Natural killer cell treated with Interleukin-12 subunit alpha and Interleukin-12 subunit beta and Interleukin-15 and Interleukin-18, amount 100 ng/mL, for 72 hours (primary cell): ENCODE data around the gene CORO1C. TPM values are rescaled to one million over a fixed set of nuclear protein-coding genes. Genes with fewer than 3 reads are reported as not detected.

Experiments used
- ATAC-seq, 2 donors: fragments of 150-1000 bp; cut with Tn5 transposase in 1 of 2; sonication (Bioruptor Pico), chemical (Tn5 transposase) in 1 of 2; 2 replicates each; pipeline ENCODE4 v1.10.0; 2021
- DNase-seq: peaks from one replicate; pipeline ENCODE4 v3.0.0; 2022; ENCODE audit warnings: low spot score
- H3K27ac Mint-ChIP-seq, 2 donors: 1 replicate in 1 of 2; 2 replicates in 1 of 2; pipeline ENCODE4 v1.8.0; 2022; ENCODE audit warnings: mixed read lengths in 2 of 2, mild to moderate bottlenecking in 1 of 2, moderate library complexity in 1 of 2
- H3K27me3 Mint-ChIP-seq, 2 donors: 1 replicate in 1 of 2; 2 replicates in 1 of 2; pipeline ENCODE4 v1.8.0; 2022; ENCODE audit warnings: mixed read lengths in 2 of 2
- H3K36me3 Mint-ChIP-seq: one replicate; pipeline ENCODE4 v1.8.0; 2022; ENCODE audit warnings: mixed read lengths
- H3K4me1 Mint-ChIP-seq, 2 donors: 1 replicate in 1 of 2; 2 replicates in 1 of 2; pipeline ENCODE4 v1.8.0; 2022; ENCODE audit warnings: low read depth in 2 of 2, mixed read lengths in 2 of 2, mild to moderate bottlenecking in 1 of 2
- H3K4me3 Mint-ChIP-seq: one replicate; pipeline ENCODE4 v1.8.0; 2022; ENCODE audit warnings: mixed read lengths
- H3K9me3 Mint-ChIP-seq: 2 replicates; pipeline ENCODE4 v1.8.0; 2022; ENCODE audit warnings: mixed read lengths
- total RNA-seq, 2 donors: library from RNA; stranded (reverse); gene quantifications; one replicate each; pipeline ENCODE4 v1.2.3, GENCODE V29; 2022

The CORO1C gene
- total RNA-seq, 2 donors from 2014 or later = 68.9 to 69.5 TPM

- no peaks in the 10 kb centered on the region for H3K36me3 Mint-ChIP-seq
- H3K27me3 Mint-ChIP-seq = peaks cover 0 to 7% of the 10 kb centered on the region in 2 donors
- no peak overlapping the region for H3K27ac Mint-ChIP-seq
- DNase-seq (no peak), ATAC-seq (peak; percentile 4 to 50)
- no peaks in the 10 kb centered on the region for H3K9me3 Mint-ChIP-seq
- H3K4me3 Mint-ChIP-seq = no peak overlapping the region
- H3K4me1 Mint-ChIP-seq = peaks cover 6 to 7% of the 10 kb centered on the region in 2 donors
Measured at GRCh38 chr12:108603743-108604142, 127.6 kb downstream of the CORO1C start.

DNA sequence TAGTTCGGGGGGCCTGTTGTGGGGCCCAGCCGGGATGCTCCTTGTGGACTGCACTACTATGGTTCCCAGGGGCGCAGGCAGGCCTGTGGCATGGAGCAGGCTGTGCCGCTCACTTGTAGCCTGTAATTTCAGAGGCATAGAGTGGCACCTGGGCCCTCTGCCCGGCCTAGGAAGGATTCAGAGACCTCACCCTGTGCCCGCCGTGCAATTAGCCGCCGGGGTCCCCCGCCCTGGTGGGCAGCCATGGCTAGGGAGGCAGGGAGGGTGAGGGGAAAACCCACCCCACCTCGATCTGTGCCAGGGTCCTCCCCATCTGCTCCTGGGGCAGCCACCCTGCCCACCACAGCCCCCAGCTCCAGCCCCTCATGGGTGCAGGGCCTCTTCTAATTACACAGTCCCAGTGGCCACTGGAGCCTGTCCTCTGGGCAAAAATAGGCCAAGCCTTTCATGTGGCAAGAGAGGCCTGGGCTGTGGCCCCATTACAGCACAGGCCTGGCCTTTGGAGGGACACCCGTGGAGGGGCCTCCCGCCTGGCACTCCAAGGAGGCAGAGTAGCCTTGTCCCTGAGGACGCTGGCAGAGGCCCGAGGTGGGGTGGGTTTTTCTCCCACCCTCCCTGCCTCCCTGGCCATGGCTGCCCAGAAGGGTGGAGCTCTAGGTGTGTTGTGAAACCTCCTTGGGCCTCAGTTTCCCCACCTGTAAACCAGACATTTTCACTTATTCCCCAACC is 128.2 kb downstream of the CORO1C start:
- Mint-ChIP-seq H3K27me3 (peaks cover 0 to 7% of the 10 kb centered on the region in 2 donors), H3K4me3 (no peak overlapping the region), H3K9me3 (no peaks in the 10 kb centered on the region), H3K4me1 (peaks cover 6 to 7% of the 10 kb centered on the region in 2 donors), H3K27ac (no peak overlapping the region), H3K36me3 (no peaks in the 10 kb centered on the region)
- ATAC-seq = no peak
- no peak for DNase-seq

DNA sequence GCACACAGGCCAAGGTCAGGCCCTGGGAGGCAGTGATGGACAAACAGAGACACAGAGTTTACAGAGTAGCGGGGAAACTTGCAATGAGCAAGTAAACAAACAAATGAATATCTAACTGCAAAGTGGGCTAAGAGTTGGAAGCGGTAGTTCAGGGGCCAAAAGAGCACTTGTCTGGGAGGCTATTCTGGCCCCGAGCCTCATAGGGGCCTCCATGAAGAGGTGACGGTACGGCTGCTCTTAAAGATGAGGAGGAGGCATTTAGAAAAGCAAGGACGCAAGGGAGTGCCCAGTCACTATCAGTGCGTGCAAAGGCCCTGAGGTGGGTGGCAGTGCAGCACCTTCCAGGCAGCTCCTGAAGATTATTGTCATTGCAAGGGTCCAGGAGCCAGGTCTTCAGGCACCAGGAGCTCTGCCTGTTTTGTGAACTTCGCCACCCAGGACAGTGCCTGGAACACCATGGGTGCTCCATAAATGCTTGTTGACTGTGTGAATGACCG is 129.1 kb downstream of the CORO1C start:
- H3K36me3 Mint-ChIP-seq = no peaks in the 10 kb centered on the region
- H3K4me3 Mint-ChIP-seq = no peak overlapping the region
- H3K9me3 Mint-ChIP-seq = no peaks in the 10 kb centered on the region
- H3K27me3 Mint-ChIP-seq = peaks cover 0 to 7% of the 10 kb centered on the region in 2 donors
- DNase-seq = no peak
- H3K4me1 Mint-ChIP-seq = peaks cover 6 to 7% of the 10 kb centered on the region in 2 donors
- ATAC-seq = no peak
- H3K27ac Mint-ChIP-seq = no peak overlapping the region

DNA sequence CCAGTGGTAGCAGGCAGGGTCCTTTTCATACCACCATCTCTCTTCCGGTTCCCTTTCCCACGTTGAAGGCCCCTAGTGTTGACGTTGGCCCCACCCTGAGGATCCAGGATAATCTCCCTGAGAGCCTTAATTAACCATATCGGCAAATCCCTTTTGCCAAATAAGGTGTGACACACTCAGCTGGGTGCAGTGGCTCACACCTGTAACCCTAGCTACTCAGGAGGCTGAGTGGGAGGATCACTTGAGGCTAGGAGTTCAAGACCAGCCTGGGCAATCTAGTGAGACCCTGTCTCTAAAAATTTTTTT is 130.7 kb downstream of the CORO1C start:
- ATAC-seq (no peak), DNase-seq (no peak)
- Mint-ChIP-seq H3K4me3 (no peak overlapping the region), H3K27ac (no peak overlapping the region), H3K9me3 (no peaks in the 10 kb centered on the region), H3K4me1 (peaks cover 4 to 5% of the 10 kb centered on the region in 2 donors), H3K36me3 (no peaks in the 10 kb centered on the region), H3K27me3 (peaks cover 0 to 4% of the 10 kb centered on the region in 2 donors)

DNA sequence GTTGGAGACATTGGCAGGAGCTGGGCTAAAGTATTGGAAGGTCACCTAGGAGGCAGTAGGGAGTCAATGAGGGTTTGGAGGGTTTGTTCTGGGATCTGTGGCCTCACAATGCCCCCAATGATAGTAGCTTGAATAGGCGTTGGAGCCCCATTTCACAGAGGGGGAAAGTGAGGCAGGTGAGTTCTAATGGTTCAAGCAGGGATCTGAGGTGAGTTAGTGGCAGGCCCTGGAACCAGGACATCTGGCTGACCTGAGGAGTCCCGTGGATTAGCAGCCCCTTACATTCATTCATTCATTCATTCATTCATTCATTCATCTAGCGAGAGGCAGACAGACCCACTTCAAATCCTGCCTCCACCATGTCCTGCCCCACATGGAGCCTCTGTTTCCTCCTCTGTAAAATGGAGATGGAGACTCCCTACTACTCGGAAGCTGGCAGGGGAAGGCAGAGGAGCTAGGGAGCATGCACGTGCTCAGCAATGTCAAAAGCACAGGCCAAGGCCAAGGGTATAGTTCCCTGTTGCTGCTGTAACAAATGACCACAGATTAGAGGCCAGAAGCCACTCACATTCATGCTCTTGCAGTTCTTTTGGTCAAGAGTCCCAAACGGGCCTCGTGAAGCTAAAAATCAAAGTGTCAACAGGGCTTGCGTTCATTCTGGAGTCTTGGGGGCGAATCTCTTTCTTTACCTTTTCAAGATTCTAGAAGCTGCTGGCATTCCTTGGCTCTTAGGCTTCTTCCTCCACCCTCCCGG is 131.2 kb downstream of the CORO1C start:
- H3K9me3 Mint-ChIP-seq = no peaks in the 10 kb centered on the region
- ATAC-seq = no peak
- H3K27ac Mint-ChIP-seq = no peak overlapping the region
- no peak for DNase-seq
- peaks cover 0 to 4% of the 10 kb centered on the region in 2 donors for H3K27me3 Mint-ChIP-seq
- H3K4me3 Mint-ChIP-seq = no peak overlapping the region
- H3K36me3 Mint-ChIP-seq = no peaks in the 10 kb centered on the region
- H3K4me1 Mint-ChIP-seq = no peaks in the 10 kb centered on the region

DNA sequence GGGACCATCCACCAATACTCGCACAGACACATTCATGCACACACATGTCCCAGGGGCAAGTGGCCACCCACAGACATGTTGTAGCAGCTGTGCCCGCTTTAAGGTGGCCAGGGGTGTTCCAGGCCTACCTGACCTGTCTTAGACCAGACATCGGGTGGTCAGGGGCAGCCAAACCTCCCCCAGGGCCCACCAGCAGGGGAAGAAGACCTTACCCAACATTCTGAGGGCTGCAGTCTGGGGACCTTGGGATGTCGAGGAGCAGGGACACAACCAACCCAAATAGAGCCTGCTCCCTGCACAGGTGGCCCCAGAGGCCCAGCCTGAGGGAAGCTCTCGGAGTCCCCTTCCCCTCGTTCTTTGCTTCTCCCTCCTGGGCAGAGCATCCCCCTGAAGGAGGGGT is 131.8 kb downstream of the CORO1C start:
- Mint-ChIP-seq H3K4me1 (no peaks in the 10 kb centered on the region), H3K27ac (no peak overlapping the region), H3K4me3 (no peak overlapping the region), H3K9me3 (no peaks in the 10 kb centered on the region), H3K27me3 (no peaks in the 10 kb centered on the region), H3K36me3 (no peaks in the 10 kb centered on the region)
- DNase-seq (no peak), ATAC-seq (no peak)

GRCh38 chr12:108598553-108599250 is 132.6 kb downstream of the CORO1C start:
- Mint-ChIP-seq H3K9me3 (no peaks in the 10 kb centered on the region), H3K27ac (no peak overlapping the region), H3K36me3 (no peaks in the 10 kb centered on the region), H3K27me3 (no peaks in the 10 kb centered on the region), H3K4me1 (no peaks in the 10 kb centered on the region), H3K4me3 (no peak overlapping the region)
- ATAC-seq (no peak), DNase-seq (no peak)

DNA sequence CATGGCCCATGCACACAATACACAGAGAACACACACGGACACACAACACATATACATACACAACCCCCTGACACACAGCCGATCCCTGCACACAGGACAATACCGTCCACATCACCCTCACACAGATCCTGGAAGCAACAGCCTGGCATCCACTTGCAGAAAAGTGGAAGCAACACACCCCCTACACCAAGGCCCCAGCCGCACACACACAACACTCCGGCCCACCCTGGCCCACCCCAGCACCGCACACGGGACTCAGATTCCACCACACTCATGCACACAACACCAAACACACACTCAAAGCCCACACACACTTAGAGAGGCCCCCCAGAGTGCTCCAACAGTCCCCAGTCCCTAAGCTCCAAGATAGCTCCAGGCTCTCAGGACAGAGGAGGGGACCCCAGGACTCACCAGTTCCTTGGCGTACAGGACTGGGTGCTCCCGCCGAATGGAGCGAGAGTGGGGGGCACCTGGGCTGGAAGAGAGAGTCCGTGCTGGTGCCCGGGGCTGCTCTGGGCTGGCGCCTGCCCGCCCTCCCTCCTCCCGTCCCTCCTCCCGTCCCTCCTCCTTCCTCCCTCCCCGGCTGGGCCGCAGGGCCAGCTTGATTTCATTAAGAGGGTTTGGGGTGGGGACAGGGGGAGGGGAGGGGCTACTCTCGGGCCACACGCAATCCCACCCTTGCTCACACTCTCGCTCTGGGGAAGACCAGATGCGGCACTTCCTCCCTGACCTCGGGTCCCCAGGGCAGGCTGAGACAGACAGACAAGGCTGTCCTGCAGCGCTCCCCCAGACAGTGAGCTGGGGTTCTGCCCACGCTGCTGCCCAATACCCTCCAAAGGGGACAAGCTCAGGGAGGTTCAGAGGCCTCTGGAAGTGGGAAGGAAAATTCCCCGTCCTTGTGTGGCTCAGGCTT is 133.5 kb downstream of the CORO1C start, which contains the start of gene TMEM119:
TMEM119 (minus strand) TSS at position 526 of the 913 bp plus-strand sequence. CDS start 5,701 bp downstream, outside the sequence.
- Mint-ChIP-seq H3K36me3 (no peaks in the 10 kb centered on the region), H3K4me3 (no peak within 1 kb of the TSS), H3K9me3 (no peaks in the 10 kb centered on the region), H3K4me1 (no peaks in the 10 kb centered on the region), H3K27me3 (no peaks in the 10 kb centered on the region), H3K27ac (no peak within 1 kb of the TSS)
- ATAC-seq (no peak), DNase-seq (no peak)

DNA sequence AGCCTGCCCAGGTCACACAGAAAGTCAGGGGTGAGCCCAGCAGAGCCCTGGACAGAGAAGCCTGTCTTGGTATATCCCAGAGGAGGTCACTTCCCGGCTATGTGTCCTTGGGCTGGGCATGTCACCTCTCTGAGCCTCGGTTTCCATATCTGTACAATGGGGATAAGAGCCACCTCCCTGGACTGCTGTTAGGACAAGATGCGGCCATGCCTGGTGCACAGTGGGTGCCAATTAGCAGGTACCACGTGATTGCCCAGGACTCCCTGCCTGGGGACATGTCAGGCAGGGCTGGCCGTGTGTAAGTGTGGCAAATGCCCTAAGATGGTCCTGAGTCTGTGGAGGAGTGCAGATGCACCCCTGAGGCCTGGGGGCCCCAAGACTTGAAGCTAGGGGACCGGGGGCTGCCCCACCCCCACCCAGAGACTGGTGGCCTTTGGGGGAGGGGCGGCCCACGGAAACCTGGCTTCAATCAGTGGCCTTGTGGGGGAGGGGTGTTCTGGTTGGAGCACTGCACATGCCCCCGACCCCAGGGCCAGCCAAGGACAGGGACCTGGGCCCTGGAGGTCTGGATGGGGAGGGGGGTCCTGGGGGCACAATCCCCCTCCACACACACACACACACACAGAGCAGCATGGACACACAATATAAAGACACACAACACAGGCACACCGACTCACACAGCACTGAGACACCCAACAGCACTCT is 134.3 kb downstream of the CORO1C start:
- ATAC-seq (no peak), DNase-seq (no peak)
- Mint-ChIP-seq H3K27ac (no peak overlapping the region), H3K4me3 (no peak overlapping the region), H3K9me3 (no peaks in the 10 kb centered on the region), H3K4me1 (no peaks in the 10 kb centered on the region), H3K36me3 (no peaks in the 10 kb centered on the region), H3K27me3 (no peaks in the 10 kb centered on the region)

GRCh38 chr12:108595711-108596647 is 135.3 kb downstream of the CORO1C start:
- H3K27me3 Mint-ChIP-seq = no peaks in the 10 kb centered on the region
- DNase-seq (no peak), ATAC-seq (no peak)
- no peaks in the 10 kb centered on the region for H3K9me3 Mint-ChIP-seq
- no peaks in the 10 kb centered on the region for H3K4me1 Mint-ChIP-seq
- no peak overlapping the region for H3K27ac Mint-ChIP-seq
- no peak overlapping the region for H3K4me3 Mint-ChIP-seq
- no peaks in the 10 kb centered on the region for H3K36me3 Mint-ChIP-seq
